OCI-LY7 (cell line): ENCODE results near the gene MCUB. TPM values are rescaled to one million over a fixed set of nuclear protein-coding genes. Genes with fewer than 3 reads are reported as not detected.
A peak's percentile ranks its signal among the peaks of the same experiment; 100 is the strongest.

Experiments used
- BruUV-seq: library from RNA; stranded (reverse); fragments of 400-500 nt; replicated peaks from 2 replicates; lab custom pipeline; 2021; lab: Mats Ljungman, UMichigan
- CTCF ChIA-PET: fragments of 300-600 bp; sonication (Branson Sonifier 250); formaldehyde crosslinking; loops from one replicate; lab custom pipeline; 2022; ENCODE audit warnings: antibody characterized with exemption; ENCODE audit not compliant: unreplicated experiment; lab: Charles Lee
- POLR2A ChIA-PET: fragments of 300-600 bp; sonication (Branson Sonifier 250); formaldehyde crosslinking; loops from one replicate; lab custom pipeline; 2022; ENCODE audit warnings: antibody characterized with exemption; lab: Charles Lee
- DNase-seq: peaks from one replicate; pipeline ENCODE4 v3.0.0-alpha.2; 2015; ENCODE audit warnings: low spot score
- H2AFZ ChIP-seq: fragments of 200-600 bp; sonication (generic), shearing (Covaris generic); 2 replicates; pipeline ENCODE4 v1.6.1; 2014; ENCODE audit warnings: mild to moderate bottlenecking, antibody characterized with exemption, low read length, moderate library complexity
- H3K27ac ChIP-seq: fragments of 200-600 bp; sonication (generic); 2 replicates; pipeline ENCODE4 v1.5.1; 2014; ENCODE audit warnings: mixed run types, low read depth, mild to moderate bottlenecking, moderate library complexity, low read length, inconsistent platforms; ENCODE audit not compliant: poor library complexity, severe bottlenecking
- H3K36me3 ChIP-seq: fragments of 200-600 bp; sonication (generic); 2 replicates; pipeline ENCODE4 v1.6.1; 2014; ENCODE audit warnings: mild to moderate bottlenecking, antibody characterized with exemption, low read length, moderate library complexity, mixed read lengths; ENCODE audit not compliant: insufficient read depth
- H3K4me1 ChIP-seq: fragments of 200-600 bp; sonication (generic); 2 replicates; pipeline ENCODE4 v1.5.1; 2014; ENCODE audit warnings: mild to moderate bottlenecking, low read length; ENCODE audit not compliant: insufficient read depth, poor library complexity, severe bottlenecking
- H3K4me2 ChIP-seq: fragments of 200-600 bp; sonication (generic); 2 replicates; pipeline ENCODE4 v1.6.1; 2014; ENCODE audit warnings: mild to moderate bottlenecking, low read length
- H3K4me3 ChIP-seq: fragments of 200-600 bp; sonication (generic); 2 replicates; pipeline ENCODE4 v1.5.1; 2014; ENCODE audit warnings: mild to moderate bottlenecking, low read depth, low read length; ENCODE audit not compliant: poor library complexity, severe bottlenecking
- H3K79me2 ChIP-seq: fragments of 200-600 bp; sonication (generic); 2 replicates; pipeline ENCODE4 v1.6.1; 2016; ENCODE audit warnings: low read depth, mild to moderate bottlenecking, low read length, moderate library complexity, mixed read lengths; ENCODE audit not compliant: insufficient read depth
- H3K9me2 ChIP-seq: fragments of 200-600 bp; sonication (generic); 2 replicates; pipeline ENCODE4 v1.6.1; 2016; ENCODE audit warnings: mild to moderate bottlenecking, low read length, mixed read lengths; ENCODE audit not compliant: insufficient read depth
- H3K9me3 ChIP-seq: fragments of 200-600 bp; sonication (generic); 2 replicates; pipeline ENCODE4 v1.6.1; 2014; ENCODE audit warnings: mild to moderate bottlenecking, mixed run types, low read length, mixed read lengths
- H4K20me1 ChIP-seq: fragments of 200-600 bp; sonication (generic); 2 replicates; pipeline ENCODE4 v1.6.1; 2014; ENCODE audit warnings: mild to moderate bottlenecking, antibody characterized with exemption, low read length, moderate library complexity, mixed read lengths; ENCODE audit not compliant: insufficient read depth
- CTCF ChIP-seq: fragments of 200-600 bp; sonication (generic); conservative IDR thresholded peaks from 2 replicates; pipeline ENCODE4 v1.5.1; 2014; ENCODE audit warnings: mild to moderate bottlenecking, antibody characterized with exemption, low read length, moderate library complexity, mixed read lengths
- EZH2phosphoT487 ChIP-seq: fragments of 200-600 bp; sonication (generic); IDR thresholded peaks from 2 replicates; pipeline ENCODE4 v1.6.1; 2018; ENCODE audit warnings: low read depth, borderline replicate concordance, mild to moderate bottlenecking, mixed run types, antibody characterized with exemption, low read length, moderate library complexity, mixed read lengths
- intact Hi-C: fragments of 100-400 bp; cut with micrococcal nuclease; formaldehyde crosslinking; loops from one replicate; pipeline ENCODE4 v1.10.0; 2022; ENCODE audit not compliant: unreplicated experiment
- total RNA-seq, 2 experiments: library from RNA; depleted of rRNA in 1 of 2; stranded (reverse); fragments of >200 nt in 1 of 2; shearing (Covaris generic) in 1 of 2; gene quantifications; 2 replicates each; pipeline ENCODE4 v1.2.3, GENCODE V29; 2014 to 2022

MCUB gene
- total RNA-seq, 2 experiments from 2014 or later = 40.3 to 64.4 TPM

DNA sequence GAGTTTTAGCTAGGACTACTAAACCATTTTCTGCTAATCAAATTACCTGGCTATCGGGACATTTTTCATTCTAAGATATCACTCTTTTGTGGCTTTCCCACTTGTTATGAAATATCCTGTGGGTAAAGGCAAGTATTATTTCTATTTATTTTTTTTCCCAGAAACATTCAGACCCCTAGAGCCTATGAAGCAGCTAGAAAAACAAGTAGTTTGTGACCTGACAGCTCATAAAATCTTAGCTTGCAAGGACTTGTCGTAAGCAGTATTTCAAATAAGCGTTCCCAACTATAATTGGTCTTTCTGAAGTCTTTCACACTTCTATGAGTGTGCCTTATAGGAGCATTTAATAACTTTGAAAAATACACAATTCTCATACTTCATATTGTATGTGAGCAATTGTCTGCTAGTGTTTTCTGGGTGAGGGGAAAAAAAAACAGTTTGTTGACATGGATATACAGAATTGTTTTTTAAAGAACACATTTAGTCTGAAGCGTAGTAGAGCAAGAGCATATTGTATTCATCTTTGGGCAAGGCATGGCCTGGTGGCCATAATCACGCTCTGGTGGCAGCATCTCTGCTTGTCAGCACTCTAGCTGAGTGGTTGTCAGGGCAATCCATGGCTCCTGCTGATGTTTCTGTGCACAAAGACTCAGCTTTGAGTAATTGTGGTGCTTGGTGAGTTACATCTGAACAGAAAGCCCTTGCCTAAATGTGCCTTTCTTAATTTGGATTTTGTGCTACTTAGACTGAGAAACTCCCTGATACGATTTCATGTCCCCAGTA is 2.6 kb downstream of the MCUB start:
- ChIA-PET CTCF (no interaction called here), POLR2A (interaction anchor here (0.7 to 3.0 kb wide), 16 partner anchors 8 to 1572 kb away, joined by 3 to 11 read pairs (median 4); partner anchors contain the start of gene SEC24B)
- Histone ChIP-seq H3K4me2 (peak overlapping the region; percentile 72), H3K9me2 (no peaks in the 10 kb centered on the region), H4K20me1 (peaks cover 24% of the 10 kb centered on the region; the same call in 1 of the 2 replicates), H3K4me3 (peak overlapping the region; percentile 76), H3K27ac (no peak overlapping the region), H3K9me3 (no peaks in the 10 kb centered on the region), H3K36me3 (peaks cover 20% of the 10 kb centered on the region), H3K79me2 (peaks cover 65% of the 10 kb centered on the region), H3K4me1 (peaks cover 59% of the 10 kb centered on the region), H2AFZ (no peak overlapping the region)
- BruUV-seq = TSS peak; percentile 35
- intact Hi-C loops = loop anchor here (5.0 to 10.0 kb wide), 2 partner anchors 90 to 632 kb away; partner anchors contain the start of gene ELOVL6
- no peak for TF ChIP-seq CTCF
- TF ChIP-seq EZH2phosphoT487 = no peak
- DNase-seq = peak; percentile 38

GRCh38 chr4:109571494-109571893 is 11.4 kb downstream of the MCUB start:
- peaks cover 82% of the 10 kb centered on the region for H3K79me2 ChIP-seq
- peaks cover 12% of the 10 kb centered on the region; the same call in 1 of the 2 replicates for H4K20me1 ChIP-seq
- POLR2A ChIA-PET = interaction anchor here (0.8 to 2.5 kb wide), 10 partner anchors 8 to 94 kb away, joined by 3 to 11 read pairs (median 4); partner anchors contain the start of gene MCUB
- H3K36me3 ChIP-seq = peaks cover 31% of the 10 kb centered on the region
- no peak overlapping the region for H2AFZ ChIP-seq
- no peaks in the 10 kb centered on the region for H3K9me3 ChIP-seq
- H3K27ac ChIP-seq = no peak overlapping the region
- DNase-seq = no peak
- no TSS peak for BruUV-seq
- H3K4me2 ChIP-seq = no peak overlapping the region
- CTCF ChIA-PET = no interaction called here
- no peak overlapping the region for H3K4me3 ChIP-seq
- H3K9me2 ChIP-seq = no peaks in the 10 kb centered on the region
- peaks cover 10% of the 10 kb centered on the region for H3K4me1 ChIP-seq
- TF ChIP-seq EZH2phosphoT487 = no peak
- intact Hi-C loops = no loop called here

DNA sequence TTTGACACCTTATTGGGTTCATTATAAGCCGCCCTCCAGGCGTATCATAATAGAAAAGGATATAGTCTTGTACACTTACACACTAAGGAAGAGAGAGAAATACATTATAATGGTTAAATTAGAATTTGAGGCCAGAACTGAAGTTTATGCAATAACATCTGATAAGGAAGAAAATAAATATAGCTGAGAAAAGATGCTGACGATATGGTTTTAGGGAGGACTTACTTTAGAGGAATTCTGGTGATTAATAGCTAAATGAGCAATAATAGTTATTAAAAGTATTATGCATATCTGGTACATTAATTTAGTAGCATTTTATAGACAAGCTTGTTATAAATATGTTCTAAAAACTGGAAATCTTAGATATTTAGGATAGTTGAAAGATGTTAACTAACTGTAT is 12.1 kb downstream of the MCUB start:
- TF ChIP-seq CTCF (no peak), EZH2phosphoT487 (no peak)
- Histone ChIP-seq H3K4me2 (no peak overlapping the region), H4K20me1 (peaks cover 12% of the 10 kb centered on the region; the same call in 1 of the 2 replicates), H3K36me3 (peaks cover 31% of the 10 kb centered on the region), H3K9me3 (no peaks in the 10 kb centered on the region), H3K9me2 (no peaks in the 10 kb centered on the region), H3K4me1 (peaks cover 4% of the 10 kb centered on the region), H3K4me3 (no peak overlapping the region), H3K27ac (no peak overlapping the region), H3K79me2 (peaks cover 82% of the 10 kb centered on the region), H2AFZ (no peak overlapping the region)
- CTCF ChIA-PET = no interaction called here
- no peak for DNase-seq
- intact Hi-C loops = no loop called here
- POLR2A ChIA-PET = interaction anchor here (0.6 to 2.5 kb wide), 13 partner anchors 9 to 400 kb away, joined by 3 to 11 read pairs (median 3); partner anchors contain the start of gene MCUB
- no TSS peak for BruUV-seq
